HFF-Myc (cell line): ENCODE data around the gene GGCT.
"Not testable (repeated sequence)": the region's sequence is repeated elsewhere in the genome, so short reads cannot be mapped to it uniquely, and the experiment has no call there.

Experiments used
- DNase-seq: peaks from one replicate; pipeline ENCODE4 v3.0.0-alpha.2; 2011; ENCODE audit warnings: low read depth; ENCODE audit errors: extremely low read depth
- H3K4me3 ChIP-seq: replicated peaks from 2 replicates; pipeline ENCODE4 v1.5.1; 2011; ENCODE audit warnings: low read depth, mild to moderate bottlenecking, control low read depth, low read length
- CTCF ChIP-seq: IDR thresholded peaks from 2 replicates; pipeline ENCODE4 v1.5.1; 2012; ENCODE audit warnings: mild to moderate bottlenecking, low read depth, low read length, control low read depth; ENCODE audit errors: missing control alignments

Gene GGCT

GRCh38 chr7:30511494-30511893, 6.9 kb upstream of the GGCT start:
- no peak overlapping the region for H3K4me3 ChIP-seq
- no peak for DNase-seq
- TF ChIP-seq CTCF = no peak

GRCh38 chr7:30510124-30511075, 5.8 kb upstream of the GGCT start:
- no peak overlapping the region for H3K4me3 ChIP-seq
- DNase-seq = peak; percentile 11
- TF ChIP-seq CTCF = peak; percentile 73

- DNase-seq, H3K4me3 ChIP-seq: not testable (repeated sequence)
These were observed 4.7 kb upstream of the GGCT start for GRCh38 chr7:30509171-30509857.

GRCh38 chr7:30507346-30507900, 2.8 kb upstream of the GGCT start:
- H3K4me3 ChIP-seq, DNase-seq: not testable (repeated sequence)

- TF ChIP-seq CTCF = no peak
- no peak for DNase-seq
- peak overlapping the region; percentile 91 for H3K4me3 ChIP-seq
These were observed 607 bp upstream of the GGCT start for GRCh38 chr7:30505174-30505697.

GRCh38 chr7:30503274-30504212, 1.1 kb downstream of the GGCT start:
- TF ChIP-seq CTCF = no peak
- DNase-seq = no peak
- H3K4me3 ChIP-seq = peak overlapping the region; percentile 91
